Aorta (tissue), 5 donors: ENCODE results near the gene SMAD3. TPM values are rescaled to one million over a fixed set of nuclear protein-coding genes. Genes with fewer than 3 reads are reported as not detected.
A peak's percentile ranks its signal among the peaks of the same experiment; 100 is the strongest.

ENCODE experiments used
- ATAC-seq: fragments of 200-7000 bp; cut with Tn5 transposase; one replicate; pipeline ENCODE4 v1.9.1; 2022; ENCODE audit warnings: moderate library complexity; ENCODE audit not compliant: low FRiP score
- DNase-seq, 2 donors: peaks; one replicate each; pipeline ENCODE4 v3.0.0-alpha.2; 2020
- H3K27ac ChIP-seq, 2 donors: one replicate each; pipeline ENCODE4 v1.5.1; 2013; ENCODE audit warnings: low read length in 2 of 2, mild to moderate bottlenecking in 2 of 2, moderate library complexity in 2 of 2, control low read depth in 1 of 2, inconsistent platforms in 1 of 2, low read depth in 1 of 2
- H3K27me3 ChIP-seq, 2 donors: one replicate each; pipeline ENCODE4 v1.6.1; 2013; ENCODE audit warnings: control low read depth in 1 of 2, low read length in 1 of 2, mild to moderate bottlenecking in 1 of 2, moderate library complexity in 1 of 2; ENCODE audit not compliant: insufficient read depth in 2 of 2, control insufficient read depth in 1 of 2
- H3K36me3 ChIP-seq, 2 donors: one replicate each; pipeline ENCODE4 v1.6.1; 2013; ENCODE audit warnings: control low read depth in 1 of 2, low read length in 1 of 2, mild to moderate bottlenecking in 1 of 2; ENCODE audit not compliant: insufficient read depth in 2 of 2, control insufficient read depth in 1 of 2
- H3K4me1 ChIP-seq, 2 donors: one replicate each; pipeline ENCODE4 v1.6.1; 2013; ENCODE audit warnings: low read length in 2 of 2, control low read depth in 1 of 2, mild to moderate bottlenecking in 1 of 2, moderate library complexity in 1 of 2; ENCODE audit not compliant: insufficient read depth in 2 of 2, control insufficient read depth in 1 of 2
- H3K4me3 ChIP-seq, 2 donors: one replicate each; pipeline ENCODE4 v1.5.1; 2013; ENCODE audit warnings: low read length in 2 of 2, control low read depth in 1 of 2, mild to moderate bottlenecking in 1 of 2
- H3K9me3 ChIP-seq: one replicate; pipeline ENCODE4 v1.6.1; 2013; ENCODE audit warnings: mild to moderate bottlenecking, low read length; ENCODE audit not compliant: control insufficient read depth
- WGBS, 2 donors: extraction: QIAGEN DNeasy Blood & Tissue Kit; methylation state at CpG; one replicate each; pipeline ENCODE4 v1.1.7; 2013; 5-methylcytosine and 5-hydroxymethylcytosine counted together
- intact Hi-C, 2 donors: fragments of 100-400 bp; cut with DNase I; formaldehyde crosslinking; loops; one replicate each; pipeline versions ENCODE4 v1.14.2 to v1.15.0; 2022
- polyA plus RNA-seq, 2 donors: library from polyadenylated mRNA; stranded (reverse); fragments of 200-250 nt; gene quantifications; one replicate each; pipeline ENCODE4 v1.2.3, GENCODE V29; 2013
- total RNA-seq, 2 donors: library from RNA; stranded (reverse); fragmentation: NEBNext Ultra II Directional; extraction: Animal tissue kit (Norgen Biotek cat#: 25700); gene quantifications; one replicate each; pipeline ENCODE4 v1.2.1, GENCODE V29; 2021
- donor health status: healthy with polysubstance abuse.
- donor health status: Bipolar disorder and iron deficiency.
- donor health status: DM: no; HTN: no; CAD: no.
- donor health status: DM: no; HTN: no; CAD: no.
- donor health status: DM: yes; HTN: yes; CAD: no.

SMAD3 gene
- total and polyA plus RNA-seq, 4 donors: 7.1 to 90.8 (median 55.0) TPM

GRCh38 chr15:67179411-67179995, 114.1 kb downstream of the SMAD3 start:
- Histone ChIP-seq H3K27me3 (no peaks in the 10 kb centered on the region), H3K9me3 (no peaks in the 10 kb centered on the region), H3K4me3 (no peak overlapping the region), H3K27ac (no peak overlapping the region), H3K4me1 (peaks cover 0 to 3% of the 10 kb centered on the region in 2 donors), H3K36me3 (no peaks in the 10 kb centered on the region)
- DNase-seq (no peak), ATAC-seq (no peak)
- intact Hi-C loops: loop anchor here in 1 of 2 donors (5.0 kb wide), 1 partner anchor 112 kb away; the partner anchor contains the start of gene SMAD3
- WGBS, 2 donors: 93% methylated on average over 9 of the region's 9 CpGs

DNA sequence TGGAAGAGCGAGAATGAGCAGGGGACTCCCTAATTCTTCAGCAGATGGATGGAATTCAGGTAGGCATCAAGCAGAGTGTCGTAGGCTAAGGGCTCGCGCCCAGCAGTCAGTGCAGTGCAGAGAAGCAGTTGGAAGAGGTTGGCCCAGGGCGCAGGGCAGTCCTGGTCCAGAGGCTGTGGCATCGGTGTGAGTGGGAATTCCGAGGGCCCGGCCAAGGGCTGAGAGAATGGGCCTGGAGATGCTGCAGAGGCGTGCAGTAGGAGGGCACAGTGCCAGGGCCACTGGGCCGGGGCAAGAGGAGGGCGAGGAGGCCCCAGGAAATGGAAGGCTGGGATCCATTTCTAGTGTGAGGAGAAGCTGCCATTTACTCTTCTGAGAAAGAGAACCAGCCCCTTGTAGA, 114.6 kb downstream of the SMAD3 start:
- H3K4me1 ChIP-seq: peaks cover 0 to 3% of the 10 kb centered on the region in 2 donors
- no peaks in the 10 kb centered on the region for H3K9me3 ChIP-seq
- no peak overlapping the region for H3K27ac ChIP-seq
- 74 to 82% methylated on average over 11 of the region's 11 CpGs for WGBS, 2 donors
- no peak for ATAC-seq
- no peak overlapping the region for H3K4me3 ChIP-seq
- no peaks in the 10 kb centered on the region for H3K27me3 ChIP-seq
- DNase-seq: no peak
- H3K36me3 ChIP-seq: no peaks in the 10 kb centered on the region
- intact Hi-C loops: no loop called here

DNA sequence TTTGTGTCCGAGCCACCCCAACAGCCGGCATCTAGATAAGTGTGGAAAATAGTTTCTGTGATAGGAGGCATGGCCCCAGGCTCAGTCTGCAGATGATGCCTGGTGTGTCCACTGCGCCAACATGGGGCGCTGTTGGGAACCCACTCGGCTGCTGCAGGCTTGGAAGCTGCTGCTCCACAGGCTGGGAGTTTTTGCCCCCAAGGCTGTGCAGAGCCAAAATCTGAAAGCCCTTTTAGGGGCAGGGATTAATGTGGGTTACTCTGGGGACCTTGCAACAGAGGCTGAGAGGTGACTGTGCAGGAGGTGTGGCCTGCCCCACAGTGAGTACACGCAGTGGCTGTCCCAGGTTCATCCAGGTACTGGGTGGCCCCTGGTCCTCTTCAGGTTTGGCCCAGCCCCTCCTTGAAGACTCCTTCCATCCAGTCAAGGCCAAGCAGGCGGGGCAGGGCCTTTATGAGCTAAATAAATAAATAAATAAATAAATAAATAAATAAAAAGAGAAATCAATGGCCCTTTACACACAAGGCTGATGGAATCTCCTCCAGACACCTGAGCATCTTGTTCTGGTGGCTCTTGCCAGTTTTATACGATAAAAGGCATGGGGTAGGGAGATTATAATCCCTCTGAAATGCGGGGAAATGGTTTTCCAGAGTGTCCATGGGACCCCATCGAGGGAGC, 115.3 kb downstream of the SMAD3 start:
- Histone ChIP-seq H3K27me3 (no peaks in the 10 kb centered on the region), H3K36me3 (no peaks in the 10 kb centered on the region), H3K4me1 (peaks cover 0 to 3% of the 10 kb centered on the region in 2 donors), H3K4me3 (no peak overlapping the region), H3K9me3 (no peaks in the 10 kb centered on the region), H3K27ac (no peak overlapping the region)
- ATAC-seq: no peak
- DNase-seq: no peak
- intact Hi-C loops: no loop called here
- WGBS, 2 donors: 97% methylated on average over 10 of the region's 10 CpGs

GRCh38 chr15:67181221-67181639, 115.8 kb downstream of the SMAD3 start:
- no peak for ATAC-seq
- no peaks in the 10 kb centered on the region for H3K36me3 ChIP-seq
- 91 to 92% methylated on average over 15 of the region's 15 CpGs for WGBS, 2 donors
- H3K27ac ChIP-seq: no peak overlapping the region
- no peak for DNase-seq
- intact Hi-C loops: no loop called here
- peaks cover 0 to 3% of the 10 kb centered on the region in 2 donors for H3K4me1 ChIP-seq
- no peak overlapping the region for H3K4me3 ChIP-seq
- H3K27me3 ChIP-seq: no peaks in the 10 kb centered on the region
- H3K9me3 ChIP-seq: no peaks in the 10 kb centered on the region

DNA sequence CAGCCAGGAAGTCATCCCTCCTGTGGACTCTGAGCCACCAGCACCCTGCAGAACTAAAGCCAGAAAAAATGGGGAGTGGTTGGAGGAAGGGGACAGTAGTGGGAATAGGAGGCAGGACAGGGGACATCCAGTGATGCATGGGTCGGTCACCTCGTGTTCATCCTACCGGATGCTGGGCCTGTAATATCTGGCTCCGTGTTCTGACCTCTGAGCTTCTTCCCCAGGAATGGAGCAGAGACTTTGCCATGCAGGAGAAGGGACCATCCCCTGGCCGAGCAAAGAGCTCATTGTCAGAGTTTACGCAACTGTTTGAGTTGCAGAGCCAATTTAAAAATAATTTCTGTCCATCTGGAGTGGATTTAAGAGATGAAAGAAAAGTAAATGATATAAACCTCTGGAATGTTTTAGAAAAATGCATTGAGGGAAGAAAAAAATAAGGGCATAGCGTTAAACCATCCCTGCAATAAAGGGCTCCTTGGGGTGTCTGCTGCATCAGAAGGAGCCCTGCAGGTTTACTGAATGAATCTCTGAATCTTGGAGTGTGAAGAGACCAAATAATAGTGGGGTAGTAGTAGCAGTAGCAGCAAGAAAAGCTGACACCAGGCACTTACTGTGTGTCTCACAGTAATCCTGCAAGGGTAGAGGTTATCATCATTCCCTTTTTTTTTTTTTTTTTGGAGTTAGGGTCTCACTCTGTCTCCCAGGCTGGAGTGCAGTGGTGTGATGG, 118.2 kb downstream of the SMAD3 start:
- WGBS, 2 donors: 86 to 88% methylated on average over 7 of the region's 7 CpGs
- DNase-seq (no peak), ATAC-seq (no peak)
- Histone ChIP-seq H3K4me3 (no peak overlapping the region), H3K36me3 (peaks cover 0 to 1% of the 10 kb centered on the region in 2 donors), H3K27ac (no peak overlapping the region), H3K4me1 (no peaks in the 10 kb centered on the region), H3K9me3 (no peaks in the 10 kb centered on the region), H3K27me3 (no peaks in the 10 kb centered on the region)
- intact Hi-C loops: no loop called here

DNA sequence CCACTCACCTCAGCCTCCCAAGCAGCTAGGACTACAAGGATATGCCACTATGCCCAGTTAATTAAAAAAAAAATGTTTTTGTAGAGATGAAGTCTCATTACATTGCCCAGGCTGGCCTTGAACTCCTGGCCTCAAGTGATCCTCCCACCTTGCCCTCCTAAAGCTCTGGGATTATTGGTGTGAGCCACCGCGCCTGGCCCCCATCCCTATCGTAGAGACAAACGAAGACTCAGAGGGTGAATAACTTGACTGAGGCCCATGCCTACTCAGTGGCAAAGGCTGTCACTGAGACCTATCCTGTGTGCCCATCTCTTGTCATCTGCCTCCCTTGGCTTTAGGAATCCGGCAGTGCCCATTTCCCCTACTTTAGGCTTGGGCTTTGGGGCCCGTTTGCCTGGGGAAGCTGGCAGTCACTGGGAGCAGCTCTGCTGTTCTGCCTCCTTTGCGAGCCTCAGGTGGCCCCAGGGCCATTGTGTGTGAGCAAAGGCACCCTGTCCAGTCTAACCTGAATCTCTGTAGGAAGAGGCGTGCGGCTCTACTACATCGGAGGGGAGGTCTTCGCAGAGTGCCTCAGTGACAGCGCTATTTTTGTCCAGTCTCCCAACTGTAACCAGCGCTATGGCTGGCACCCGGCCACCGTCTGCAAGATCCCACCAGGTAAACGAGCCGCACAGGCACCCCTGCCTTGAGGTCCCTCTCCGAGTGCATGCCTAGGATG, 119.0 kb downstream of the SMAD3 start:
- no peaks in the 10 kb centered on the region for H3K9me3 ChIP-seq
- no peaks in the 10 kb centered on the region for H3K27me3 ChIP-seq
- no peak overlapping the region for H3K27ac ChIP-seq
- intact Hi-C loops: no loop called here
- ATAC-seq (no peak), DNase-seq (peak in 1 of 2 donors; percentile 75)
- 83 to 85% methylated on average over 18 of the region's 18 CpGs for WGBS, 2 donors
- peaks cover 0 to 1% of the 10 kb centered on the region in 2 donors for H3K36me3 ChIP-seq
- H3K4me3 ChIP-seq: no peak overlapping the region
- no peaks in the 10 kb centered on the region for H3K4me1 ChIP-seq

DNA sequence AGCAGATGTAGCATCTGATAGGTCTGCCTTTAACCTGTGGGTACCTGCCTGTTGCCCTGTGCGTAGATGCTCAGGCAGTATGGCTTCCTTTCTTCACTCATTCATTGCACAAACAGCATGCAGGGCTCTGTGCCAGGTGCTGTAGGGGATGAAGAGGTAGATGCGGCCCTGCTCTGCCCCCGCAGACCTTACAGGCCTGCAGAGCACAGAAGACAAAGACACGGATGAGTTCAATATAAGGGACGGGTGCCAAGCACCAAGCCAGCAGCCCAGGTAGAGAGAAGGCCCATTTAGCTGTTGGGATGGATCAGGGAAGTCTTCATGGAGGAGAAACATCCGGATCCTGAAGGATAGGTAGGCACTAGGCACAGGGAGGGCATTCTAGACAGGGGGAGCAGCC, 119.6 kb downstream of the SMAD3 start:
- H3K36me3 ChIP-seq: peaks cover 0 to 1% of the 10 kb centered on the region in 2 donors
- H3K4me1 ChIP-seq: no peaks in the 10 kb centered on the region
- WGBS, 2 donors: 78 to 80% methylated on average over 6 of the region's 6 CpGs
- no peak for ATAC-seq
- H3K4me3 ChIP-seq: no peak overlapping the region
- peak overlapping the region in 1 of 2 donors; percentile 81 for H3K27ac ChIP-seq
- no peaks in the 10 kb centered on the region for H3K27me3 ChIP-seq
- intact Hi-C loops: loop anchor here in 1 of 2 donors (5.0 kb wide), 1 partner anchor 67 kb away; the partner anchor contains the start of genes AAGAB and IQCH
- H3K9me3 ChIP-seq: no peaks in the 10 kb centered on the region
- DNase-seq: no peak

DNA sequence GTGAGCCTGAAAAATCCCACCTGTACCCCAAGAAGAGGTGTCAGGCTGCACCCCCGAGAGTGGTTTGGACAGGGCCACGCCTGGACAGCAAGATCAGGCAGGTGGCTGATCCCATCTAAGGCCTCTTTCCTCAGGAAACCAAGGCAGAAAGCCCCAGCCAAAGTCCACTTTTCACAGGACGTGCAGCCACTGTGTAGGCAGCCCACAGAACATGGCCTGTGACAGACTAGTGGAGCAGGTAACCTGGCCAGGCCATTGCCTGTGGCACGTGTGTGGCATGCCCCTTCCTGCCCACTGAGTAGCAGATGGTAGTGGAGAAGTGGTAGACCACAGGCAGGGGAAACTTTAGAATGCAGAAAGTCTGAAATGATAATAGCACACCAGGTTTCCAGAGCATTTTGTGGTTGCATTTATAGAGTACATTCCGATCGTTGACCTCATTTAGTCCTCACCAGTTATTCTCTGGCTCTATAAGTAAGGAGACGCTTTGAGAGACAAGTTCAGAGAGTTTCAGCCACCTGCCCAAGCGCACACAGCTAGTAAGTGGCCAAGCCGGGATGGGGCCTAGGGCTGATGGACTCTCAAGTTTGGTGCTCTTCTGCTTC, 120.3 kb downstream of the SMAD3 start:
- WGBS, 2 donors: 53 to 57% methylated on average over 9 of the region's 9 CpGs
- peak overlapping the region in 1 of 2 donors; percentile 81 for H3K27ac ChIP-seq
- ATAC-seq (no peak), DNase-seq (no peak)
- H3K36me3 ChIP-seq: peaks cover 0 to 1% of the 10 kb centered on the region in 2 donors
- H3K27me3 ChIP-seq: no peaks in the 10 kb centered on the region
- H3K4me1 ChIP-seq: no peaks in the 10 kb centered on the region
- H3K4me3 ChIP-seq: no peak overlapping the region
- no peaks in the 10 kb centered on the region for H3K9me3 ChIP-seq
- intact Hi-C loops: loop anchor here in 1 of 2 donors (5.0 kb wide), 1 partner anchor 67 kb away; the partner anchor contains the start of genes AAGAB and IQCH
